ENCODE measurements around the gene HYLS1. TPM values are rescaled to one million over a fixed set of nuclear protein-coding genes. Genes with fewer than 3 reads are reported as not detected.

The HYLS1 gene
- total and polyA plus RNA-seq, 2 experiments from 2014 or later: 14.6 to 25.7 TPM

- H3K36me3 Mint-ChIP-seq (ENCODE audit: low read depth): peaks cover 10% of the 10 kb centered on the region
- TF ChIP-seq CTCF (conservative IDR thresholded peaks at IDR 0.05; ENCODE audit: low read depth in 2 of 2): no peak
- no peak for TF ChIP-seq JUNB (IDR thresholded peaks at IDR 0.05; ENCODE audit: unreplicated experiment)
- no peak for TF ChIP-seq CREB1 (CRISPR knock-in tag; IDR thresholded peaks at IDR 0.05; ENCODE audit: low read depth)
- TF ChIP-seq ZNF114 (CRISPR knock-in tag; IDR thresholded peaks at IDR 0.05): no peak
- TF ChIP-seq, protein P1, sequence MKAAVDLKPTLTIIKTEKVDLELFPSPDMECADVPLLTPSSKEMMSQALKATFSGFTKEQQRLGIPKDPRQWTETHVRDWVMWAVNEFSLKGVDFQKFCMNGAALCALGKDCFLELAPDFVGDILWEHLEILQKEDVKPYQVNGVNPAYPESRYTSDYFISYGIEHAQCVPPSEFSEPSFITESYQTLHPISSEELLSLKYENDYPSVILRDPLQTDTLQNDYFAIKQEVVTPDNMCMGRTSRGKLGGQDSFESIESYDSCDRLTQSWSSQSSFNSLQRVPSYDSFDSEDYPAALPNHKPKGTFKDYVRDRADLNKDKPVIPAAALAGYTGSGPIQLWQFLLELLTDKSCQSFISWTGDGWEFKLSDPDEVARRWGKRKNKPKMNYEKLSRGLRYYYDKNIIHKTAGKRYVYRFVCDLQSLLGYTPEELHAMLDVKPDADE (IDR thresholded peaks at IDR 0.05): no peak
- no peak for TF ChIP-seq STAT1 (IDR thresholded peaks at IDR 0.05; ENCODE audit: unreplicated experiment)
- TF ChIP-seq ZNF462 (CRISPR knock-in tag; IDR thresholded peaks at IDR 0.05): no peak
- TF ChIP-seq EZH2 (IDR thresholded peaks at IDR 0.05; ENCODE audit: low read depth, unreplicated experiment): no peak
- TF ChIP-seq REST (IDR thresholded peaks at IDR 0.05; ENCODE audit: unreplicated experiment): no peak
- no peak for TF ChIP-seq NANOG (IDR thresholded peaks at IDR 0.05; ENCODE audit: borderline replicate concordance)
- TF ChIP-seq EZH2phosphoT487 (IDR thresholded peaks at IDR 0.05; ENCODE audit: unreplicated experiment): no peak
- no peak for TF ChIP-seq POLR2AphosphoS5 (IDR thresholded peaks at IDR 0.05; ENCODE audit: low read depth)
- TF ChIP-seq ZNF331 (CRISPR knock-in tag; IDR thresholded peaks at IDR 0.05; ENCODE audit: low read depth): no peak
- H3K79me2 ChIP-seq (replicated peaks; ENCODE audit: insufficient read depth): no peaks in the 10 kb centered on the region
- H3K4me1 ChIP-seq (ENCODE audit: insufficient read depth): no peaks in the 10 kb centered on the region
- no peak overlapping the region for H3K27ac Mint-ChIP-seq
- H3K4me2 ChIP-seq: no peak overlapping the region
- DNase-seq (ENCODE audit: low spot score) (no peak), ATAC-seq (no peak)
- H3K27ac ChIP-seq (ENCODE audit: low read depth): no peak overlapping the region
- no peaks in the 10 kb centered on the region; the same call in 1 of the 2 replicates for H3K36me3 ChIP-seq (ENCODE audit: insufficient read depth)
- peaks cover 14% of the 10 kb centered on the region; the same call in 2 of the 3 replicates for H3K9me3 Mint-ChIP-seq
- no peaks in the 10 kb centered on the region for H3K27me3 Mint-ChIP-seq (ENCODE audit: insufficient read depth, low read depth, poor library complexity)
- H3K9me2 ChIP-seq (ENCODE audit: insufficient read depth): no peaks in the 10 kb centered on the region
- no peaks in the 10 kb centered on the region for H3F3A ChIP-seq (replicated peaks; ENCODE audit: low read depth)
- no peak overlapping the region for H3K4me3 Mint-ChIP-seq
- H4K20me1 ChIP-seq (replicated peaks; ENCODE audit: insufficient read depth): no peaks in the 10 kb centered on the region
- H2AFZ ChIP-seq: no peak overlapping the region
- no peaks in the 10 kb centered on the region for H3K27me3 ChIP-seq (ENCODE audit: insufficient read depth)
- no peak overlapping the region for H3K4me3 ChIP-seq
- H3K4me1 Mint-ChIP-seq: 0 out of 3 replicates have a peak, but pooled peaks cover 2% of the 10 kb centered on the region
Measured at GRCh38 chr11:125872138-125872491, 15.4 kb upstream of the HYLS1 start.

All from GM23338 (cell line).